K562 (cell line): ENCODE measurements around the gene MBOAT1. TPM values are rescaled to one million over a fixed set of nuclear protein-coding genes. Genes with fewer than 3 reads are reported as not detected.

Source experiments
- AFF1 ChIP-seq, 2 experiments: fragments of 450-650 bp; IDR thresholded peaks; 2 replicates each; pipeline ENCODE4 v1.6.1; 2018; ENCODE audit warnings: mild to moderate bottlenecking in 2 of 2, low read depth in 1 of 2; ENCODE audit not compliant: partially characterized antibody in 2 of 2
- BDP1 ChIP-seq: IDR thresholded peaks from 3 replicates; pipeline ENCODE4 v1.6.1; 2011; ENCODE audit not compliant: insufficient read length, insufficient read depth
- EP400 ChIP-seq: fragments of 450-650 bp; IDR thresholded peaks from 2 replicates; pipeline ENCODE4 v1.6.1; 2017; ENCODE audit warnings: antibody characterized with exemption, mild to moderate bottlenecking, moderate library complexity
- ETS1 ChIP-seq: conservative IDR thresholded peaks from 2 replicates; pipeline ENCODE4 v1.6.1; 2011; ENCODE audit warnings: low read depth, mild to moderate bottlenecking, low read length; ENCODE audit not compliant: control insufficient read depth
- GABPA ChIP-seq: fragments of 200-800 bp; sonication (Bioruptor generic); conservative IDR thresholded peaks from 2 replicates; pipeline ENCODE4 v1.6.1; 2016; ENCODE audit warnings: low read depth, missing genetic modification characterization, missing compliant biosample characterization
- MYC ChIP-seq, 2 experiments: fragments of 250-450 bp in 1 of 2; sonication (Bioruptor Pico) in 1 of 2; IDR thresholded peaks; 2 replicates each; pipeline versions ENCODE4 v1.5.1 to v1.6.1; 2012 to 2021; ENCODE audit warnings: low read depth in 2 of 2, borderline replicate concordance in 1 of 2, improper control_type of control experiment in 1 of 2, low read length in 1 of 2, mild to moderate bottlenecking in 1 of 2, moderate library complexity in 1 of 2
- REST ChIP-seq, 2 experiments: fragments of 450-650 bp; formaldehyde crosslinking in 1 of 2; IDR thresholded peaks; 2 replicates each; pipeline versions ENCODE4 v1.4.0 to v1.6.1; 2014 to 2020; ENCODE audit warnings: mild to moderate bottlenecking in 2 of 2, borderline replicate concordance in 1 of 2, low read depth in 1 of 2
- SIN3B ChIP-seq: fragments of 450-650 bp; IDR thresholded peaks from 2 replicates; pipeline ENCODE4 v1.6.1; 2017; ENCODE audit warnings: low read depth, mild to moderate bottlenecking, moderate library complexity
- SMARCA5 ChIP-seq: fragments of 450-650 bp; IDR thresholded peaks from 2 replicates; pipeline ENCODE4 v1.6.1; 2016
- U2AF1 ChIP-seq: fragments of 200-400 bp; formaldehyde crosslinking; optimal IDR thresholded peaks from 2 replicates; pipeline ENCODE3; 2017; ENCODE audit warnings: mild to moderate bottlenecking, low read depth, low read length, moderate library complexity
- ZNF79 ChIP-seq: fragments of 250-450 bp; sonication (Bioruptor Pico); IDR thresholded peaks from 2 replicates; pipeline ENCODE4 v1.4.0; 2020; ENCODE audit warnings: low read depth, mild to moderate bottlenecking, moderate library complexity
- polyA plus RNA-seq, 8 experiments: library from polyadenylated mRNA; depleted of rRNA in 4 of 8; stranded (reverse) in 5 of 8; unstranded in 3 of 8; fragments of >200 nt; fragmentation: Nextera tagmentation in 2 of 8; fragmentation: Illumina TruSeq in 1 of 8; extraction: Ambion mirVana in 2 of 8; extraction: Trizol in 1 of 8; gene quantifications; 2 replicates each; pipeline versions ENCODE4 v1.2.1 to v1.2.3, GENCODE V29; 2011 to 2014; ENCODE audit warnings: inconsistent platforms in 1 of 8, missing spikeins in 1 of 8
- total RNA-seq, 7 experiments: library from RNA; depleted of rRNA in 6 of 7; stranded (reverse); fragments of >200 nt in 6 of 7; fragmentation: Illumina TruSeq in 2 of 7; extraction: Trizol in 2 of 7; gene quantifications; 2 replicates each; pipeline versions ENCODE4 v1.2.1 to v1.2.3, GENCODE V29; 2011 to 2021; ENCODE audit warnings: low replicate concordance in 1 of 7

MBOAT1 gene
- total and polyA plus RNA-seq, 9 of the 15 experiments (the other 6 are each of a cell fraction or from before 2014, with no cell fraction given): 0.13 to 16.5 (median 10.3) TPM

GRCh38 chr6:20173833-20174792, 38.2 kb downstream of the MBOAT1 start (continued):
- TF ChIP-seq AFF1 (IDR thresholded peaks at IDR 0.05; ENCODE audit: low read depth in 1 of 2, partially characterized antibody in 2 of 2) (peak in 1 of 2 experiments; percentile 38), REST (IDR thresholded peaks at IDR 0.05; ENCODE audit: borderline replicate concordance) (peak; percentile 3; the same call in 1 of the 2 replicates), REST (CRISPR knock-in tag; IDR thresholded peaks at IDR 0.05; ENCODE audit: low read depth) (no peak), ZNF79 (CRISPR knock-in tag) (no peak), BDP1 (no peak), EP400 (no peak), U2AF1 (no peak), SIN3B (no peak), MYC (IDR thresholded peaks at IDR 0.05; ENCODE audit: low read depth, low read length) (no peak), MYC (CRISPR knock-in tag; IDR thresholded peaks at IDR 0.05; ENCODE audit: borderline replicate concordance, low read depth) (no peak), ETS1 (no peak), SMARCA5 (no peak), GABPA (peak; percentile 35; the same call in 1 of the 2 replicates)
